GM19452 (cell line): Measurements from ENCODE around the gene CENPP.
"Not testable (repeated sequence)": the region's sequence is repeated elsewhere in the genome, so short reads cannot be mapped to it uniquely, and the experiment has no call there.

Experiments
- ATAC-seq: cut with Tn5 transposase; IDR thresholded peaks from one replicate; pipeline ENCODE4 v1.9.1; 2021; ENCODE audit not compliant: unreplicated experiment

CENPP gene

DNA sequence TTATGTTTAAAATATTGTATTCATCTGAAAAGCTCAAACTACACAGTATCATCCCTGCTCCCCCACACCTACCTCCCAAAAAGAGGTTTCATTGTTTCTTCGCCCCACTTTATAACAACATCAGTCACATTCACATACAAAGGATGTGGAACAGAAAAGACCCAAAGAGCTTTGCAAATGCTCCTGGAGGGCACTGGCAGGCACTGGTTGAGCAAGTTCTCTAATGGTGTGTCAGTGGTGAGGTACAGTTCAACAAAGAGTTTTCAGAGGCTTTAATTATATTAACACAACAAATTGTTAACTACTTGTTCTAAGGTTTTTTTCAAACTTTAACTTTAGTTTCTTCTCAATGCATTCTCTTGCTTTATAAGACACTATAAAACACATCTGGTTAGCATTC, 264.2 kb downstream of the CENPP start:
- ATAC-seq, result no peak

DNA sequence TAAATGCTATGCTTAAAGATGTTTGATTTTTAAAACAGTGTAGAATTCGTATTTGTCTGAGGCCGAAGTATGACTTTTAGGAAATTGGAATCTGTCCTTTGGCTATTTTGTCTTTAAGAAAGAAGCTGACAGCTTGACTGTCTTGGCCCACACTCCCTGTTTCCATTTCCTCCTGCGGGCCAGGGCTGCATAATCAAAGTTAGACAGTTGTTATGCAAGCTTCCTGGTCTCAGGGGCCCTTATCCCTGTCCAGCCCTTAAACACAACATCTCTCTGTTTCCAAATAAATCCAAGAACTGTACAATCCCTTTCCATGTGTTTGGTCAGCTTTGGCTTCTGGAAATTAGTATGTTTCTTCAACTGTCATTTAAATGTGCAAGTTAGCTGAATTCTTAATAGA, 264.6 kb downstream of the CENPP start:
- ATAC-seq, result no peak

DNA sequence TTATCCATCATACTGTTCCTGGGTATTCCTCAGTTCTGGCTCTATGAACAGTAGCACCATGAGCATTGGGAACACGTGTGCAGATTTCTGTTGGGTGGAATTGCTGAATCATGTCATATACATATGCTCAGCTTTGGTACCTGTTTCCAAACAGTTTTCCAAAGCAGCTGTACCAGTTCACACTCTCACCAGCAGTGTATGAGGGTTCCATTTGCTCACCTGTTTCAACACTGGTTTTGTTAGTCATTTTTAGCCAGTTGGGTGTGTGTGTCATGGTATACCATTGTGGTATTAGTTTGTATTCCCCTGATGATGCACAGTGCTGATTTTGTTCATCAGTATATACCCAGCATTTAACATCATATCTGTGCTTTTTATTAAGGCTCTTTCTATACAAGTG, 266.8 kb downstream of the CENPP start:
- ATAC-seq, result no peak

DNA sequence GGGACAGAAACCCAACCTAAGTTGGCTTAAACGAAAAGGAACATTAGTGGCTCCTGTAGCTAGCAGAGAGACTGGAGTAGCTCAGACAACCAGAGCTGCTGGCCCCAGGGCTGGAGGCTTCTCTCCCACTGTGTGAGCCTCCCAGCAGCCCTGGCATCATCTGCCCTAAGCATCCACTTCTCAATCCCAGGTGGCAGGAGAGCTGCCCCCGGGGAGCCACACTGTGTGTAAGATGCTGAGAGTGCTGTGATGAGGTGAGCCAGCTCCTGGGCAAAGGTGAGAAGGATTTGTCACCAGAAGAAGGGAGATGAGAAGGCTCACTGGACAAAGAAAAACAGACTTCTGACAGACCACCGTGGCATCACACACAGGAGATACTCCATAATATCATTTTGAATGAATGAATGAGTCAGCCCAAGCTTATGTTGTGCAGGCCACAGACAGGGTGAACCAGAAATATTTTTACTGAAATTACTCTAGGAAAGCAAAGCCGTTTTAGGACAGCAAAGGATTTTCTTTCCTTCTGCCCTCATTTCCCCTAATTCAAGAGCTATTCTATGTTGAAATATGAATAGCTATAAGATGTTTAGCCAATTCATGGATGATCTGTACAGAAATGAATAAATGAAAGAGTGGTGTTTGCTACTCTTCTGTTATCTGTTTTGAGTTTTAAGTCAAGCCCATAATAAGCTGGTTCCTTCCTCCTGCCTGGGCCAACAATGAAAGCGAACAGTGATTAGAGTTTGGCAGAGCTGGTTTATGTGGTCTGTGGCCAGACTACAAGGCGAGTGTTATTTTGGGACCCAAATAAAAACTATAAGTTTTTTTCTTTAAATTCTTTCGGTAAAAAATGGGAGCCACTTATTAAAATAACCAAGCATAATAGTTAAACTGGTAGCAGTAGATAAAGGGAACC, 267.5 kb downstream of the CENPP start:
- no peak for ATAC-seq

DNA sequence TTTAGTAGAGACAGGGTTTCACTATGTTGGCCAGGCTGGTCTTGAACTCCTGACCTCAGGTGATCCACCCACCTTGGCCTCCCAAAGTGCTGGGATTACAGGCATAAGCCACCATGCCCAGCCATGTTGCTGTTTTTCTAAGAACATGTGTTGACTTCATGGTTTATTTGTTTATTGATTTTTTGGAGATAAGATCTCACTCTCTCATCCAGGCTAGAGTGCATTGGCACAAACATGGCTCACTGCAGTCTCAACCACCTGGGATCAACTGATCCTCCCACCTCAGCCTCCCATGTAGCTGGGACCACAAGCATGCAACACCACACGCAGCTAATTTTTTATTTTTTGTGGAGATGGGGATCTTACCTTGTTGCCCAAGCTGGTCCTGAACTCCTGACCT, 269.3 kb downstream of the CENPP start:
- not testable (repeated sequence) for ATAC-seq

DNA sequence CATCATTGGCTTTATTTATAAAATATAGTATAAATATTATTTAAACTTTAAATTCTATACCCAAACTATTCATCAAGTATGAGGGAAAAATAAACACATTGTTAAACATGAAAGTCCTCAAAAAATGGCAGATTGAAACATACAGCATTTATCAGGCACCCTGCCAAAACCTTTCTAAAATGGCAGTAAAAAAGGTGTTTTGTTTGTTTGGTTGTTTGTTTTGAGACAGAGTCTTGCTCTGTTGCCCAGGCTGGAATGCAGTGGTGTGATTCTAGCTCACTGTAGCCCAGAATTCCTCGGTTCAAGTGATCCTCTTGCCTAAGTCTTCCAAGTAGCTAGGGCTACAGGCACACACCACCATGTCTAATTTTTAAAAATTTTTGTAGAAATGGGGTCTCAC, 270.2 kb downstream of the CENPP start:
- no peak for ATAC-seq

DNA sequence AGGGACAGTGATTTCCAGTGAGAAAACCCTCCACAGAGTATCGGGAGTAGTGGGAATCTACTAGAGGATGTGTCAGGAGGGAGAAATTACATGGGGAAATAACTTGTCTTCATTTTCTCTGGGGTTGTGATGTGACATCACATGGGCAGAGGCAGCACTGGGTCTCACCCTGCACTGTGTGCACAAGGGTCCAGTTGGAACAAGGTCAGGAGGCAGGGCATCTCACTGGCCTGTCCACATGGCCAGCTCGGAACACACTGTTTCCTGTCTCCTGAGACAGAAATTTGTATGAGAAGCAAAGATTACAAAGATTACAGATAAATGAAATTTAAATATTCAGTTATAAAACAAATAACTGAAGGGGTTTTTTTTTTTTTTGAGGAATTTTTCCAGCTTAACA, 272.6 kb downstream of the CENPP start:
- no peak for ATAC-seq

DNA sequence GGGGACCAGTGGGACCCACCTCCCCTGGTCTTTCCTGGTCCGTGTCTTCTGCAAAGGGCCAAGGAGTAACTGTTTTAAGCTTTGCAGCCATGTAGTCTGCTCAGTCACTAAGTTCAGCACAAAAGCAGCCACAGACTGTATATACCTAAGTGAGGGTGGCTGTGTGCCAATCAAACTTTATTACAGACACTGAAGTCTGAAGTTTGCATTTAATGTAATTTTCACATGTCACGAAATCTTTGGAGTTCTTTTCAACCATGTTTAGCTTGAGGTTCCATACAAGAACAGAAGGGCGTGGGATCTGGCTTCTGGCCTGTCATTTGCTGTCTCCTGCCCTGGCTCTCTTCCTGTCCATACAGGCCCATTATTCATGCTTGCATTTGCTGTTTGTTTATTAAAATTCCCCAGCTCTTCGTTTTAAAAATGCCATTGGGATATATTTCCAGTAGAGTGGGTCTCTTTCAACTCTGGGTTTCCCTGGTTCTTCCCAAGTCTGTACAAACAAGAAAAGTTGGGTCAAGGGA, 274.2 kb downstream of the CENPP start:
- no peak for ATAC-seq

DNA sequence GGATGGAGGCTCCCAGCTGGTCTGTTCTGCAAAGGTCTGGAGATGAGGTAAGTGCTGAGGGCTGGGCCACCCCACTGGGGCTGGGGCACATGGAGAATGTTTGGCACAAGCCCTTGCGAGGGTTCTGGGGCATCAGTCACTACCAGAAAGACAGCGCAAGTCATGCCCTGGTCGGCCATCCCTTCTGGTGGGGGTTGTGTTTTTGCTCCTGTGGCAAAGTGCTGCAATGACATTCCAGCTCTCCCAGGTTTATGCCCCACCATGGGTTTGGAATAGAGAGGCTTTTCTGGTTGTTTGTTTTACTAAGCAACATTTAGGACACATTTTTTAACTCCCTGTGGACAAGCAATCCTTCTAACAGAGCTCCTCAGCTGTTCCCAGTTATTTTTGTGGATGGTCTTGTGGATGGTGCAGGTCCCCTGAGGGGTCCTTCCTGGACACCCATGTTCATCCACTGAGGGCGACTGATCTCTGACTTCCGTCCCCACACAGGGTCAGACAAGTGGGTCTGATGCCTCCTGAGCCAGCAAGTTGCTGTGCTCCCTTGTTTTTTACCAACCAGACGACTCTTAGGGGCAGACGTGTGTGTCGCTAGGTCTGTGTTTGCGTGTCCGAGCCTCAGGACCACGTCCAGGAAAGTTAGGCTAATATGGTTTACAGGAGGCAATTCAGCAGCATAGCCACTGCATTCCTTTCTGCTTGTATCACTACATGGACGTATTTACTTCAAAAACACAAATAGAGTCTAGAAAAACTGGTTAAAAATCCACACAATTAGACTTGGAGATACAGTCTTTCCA, 274.9 kb downstream of the CENPP start:
- no peak for ATAC-seq

DNA sequence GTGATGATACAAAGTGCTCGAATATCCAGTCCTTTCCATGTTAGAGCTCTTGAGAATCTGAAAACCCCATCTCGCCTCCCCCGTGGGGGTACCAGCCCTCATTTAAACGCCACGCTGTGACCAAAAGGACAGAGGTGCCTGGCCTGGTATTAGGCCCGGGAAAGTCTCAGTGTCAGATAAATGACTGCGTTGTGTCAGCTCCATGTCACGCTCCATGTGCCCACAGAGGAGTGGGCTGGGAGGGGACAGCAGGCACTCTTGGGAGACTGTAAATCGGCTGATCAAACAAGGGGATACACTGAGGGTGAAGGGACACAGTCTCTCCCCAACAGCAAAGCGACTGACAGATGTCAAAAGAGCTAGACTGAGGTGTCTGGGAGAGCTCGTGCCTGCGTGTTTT, 275.7 kb downstream of the CENPP start:
- no peak for ATAC-seq

DNA sequence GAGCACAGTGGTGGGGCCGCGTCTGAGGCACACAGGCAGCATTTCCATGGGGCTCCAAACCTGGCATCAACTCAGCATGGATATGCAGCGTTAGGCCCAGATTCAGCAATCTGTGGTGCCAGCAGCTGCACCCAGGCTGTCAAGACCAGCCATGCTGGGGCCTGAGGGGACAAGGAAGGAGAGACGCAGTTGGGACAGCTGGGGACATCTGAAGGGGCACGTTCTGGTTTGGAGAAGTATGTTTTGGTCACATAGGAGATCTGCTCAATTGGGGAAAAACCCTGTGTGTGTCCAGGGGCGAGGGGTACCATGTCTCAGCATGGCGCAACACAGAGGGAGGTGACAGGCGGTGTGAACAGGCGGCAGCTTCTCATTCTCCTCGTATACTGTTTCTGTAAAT, 276.7 kb downstream of the CENPP start:
- ATAC-seq, result no peak

DNA sequence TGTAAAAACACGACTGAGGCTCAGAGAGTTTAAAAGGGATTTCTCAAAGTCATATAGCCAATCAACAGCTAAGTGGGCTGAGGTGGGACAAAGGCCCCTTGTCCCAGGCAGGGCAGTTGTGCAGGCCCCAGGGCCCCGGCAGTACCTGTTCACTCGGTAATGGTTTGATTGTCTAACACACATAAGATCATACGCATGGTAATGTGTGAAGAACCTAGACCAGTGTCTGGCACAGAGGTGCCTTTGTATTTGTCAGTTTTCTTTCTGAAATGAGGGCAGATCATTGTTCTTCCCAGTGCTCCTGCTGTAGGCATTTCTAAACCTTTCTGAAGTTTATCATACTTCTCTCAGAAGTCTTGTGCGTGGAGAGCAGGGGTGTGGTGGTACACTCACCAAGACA, 277.3 kb downstream of the CENPP start:
- ATAC-seq, result no peak

DNA sequence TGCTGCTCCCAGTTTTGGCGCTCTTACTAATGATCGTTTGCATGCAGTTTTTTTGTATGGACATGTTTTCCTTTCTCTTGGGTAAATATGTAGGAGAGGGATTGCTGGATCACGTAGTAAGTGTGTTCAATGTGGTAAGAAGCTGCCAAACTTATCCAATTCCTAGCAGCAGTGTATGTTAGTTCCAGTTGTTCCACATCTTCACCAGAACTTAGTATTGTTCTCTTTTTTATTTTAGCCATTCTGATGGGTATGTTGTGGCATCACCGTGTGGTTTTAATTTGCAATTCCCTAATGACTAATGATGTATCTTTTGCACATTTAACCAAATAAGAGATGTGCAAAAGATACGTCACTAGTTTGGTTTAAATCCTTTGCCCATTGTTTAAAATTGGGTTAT, 278.2 kb downstream of the CENPP start:
- ATAC-seq, result no peak

DNA sequence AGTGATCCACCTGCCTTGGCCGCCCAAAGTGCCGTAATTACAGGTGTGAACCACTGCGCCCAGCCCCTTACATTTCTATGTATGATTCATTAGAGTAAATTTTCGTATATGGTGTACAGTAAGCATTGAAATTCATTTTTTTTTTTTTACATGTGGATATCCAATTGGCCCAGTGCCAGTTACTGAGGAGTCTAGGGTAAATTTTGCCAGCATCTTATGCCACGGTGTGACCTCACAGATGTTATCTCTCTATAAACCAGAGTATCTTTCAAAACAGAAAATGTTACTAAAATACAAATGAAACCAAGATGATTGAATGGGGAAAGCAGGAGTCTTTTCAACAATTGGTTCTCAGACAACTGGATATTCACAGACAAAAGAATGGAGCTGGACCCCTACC, 279.5 kb downstream of the CENPP start:
- no peak for ATAC-seq

DNA sequence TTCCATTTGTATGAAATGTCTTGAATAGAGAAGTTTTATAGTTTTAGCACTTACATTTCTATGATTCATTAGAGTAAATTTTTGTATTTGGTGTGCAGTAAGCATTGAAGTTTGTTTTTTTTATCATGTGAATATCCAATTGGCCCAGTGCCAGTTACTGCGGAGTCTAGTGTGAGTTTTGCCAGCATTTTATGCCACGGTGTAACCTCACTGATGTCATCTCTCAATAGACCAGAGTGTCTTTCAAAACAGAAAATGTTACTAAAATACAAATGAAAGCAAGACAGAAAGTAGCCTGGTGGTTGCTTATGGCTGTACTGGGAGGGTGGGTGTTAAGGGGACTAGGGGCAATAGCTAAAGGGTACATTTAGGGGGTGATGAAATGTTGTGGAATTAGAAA, 281.3 kb downstream of the CENPP start:
- ATAC-seq, result no peak

DNA sequence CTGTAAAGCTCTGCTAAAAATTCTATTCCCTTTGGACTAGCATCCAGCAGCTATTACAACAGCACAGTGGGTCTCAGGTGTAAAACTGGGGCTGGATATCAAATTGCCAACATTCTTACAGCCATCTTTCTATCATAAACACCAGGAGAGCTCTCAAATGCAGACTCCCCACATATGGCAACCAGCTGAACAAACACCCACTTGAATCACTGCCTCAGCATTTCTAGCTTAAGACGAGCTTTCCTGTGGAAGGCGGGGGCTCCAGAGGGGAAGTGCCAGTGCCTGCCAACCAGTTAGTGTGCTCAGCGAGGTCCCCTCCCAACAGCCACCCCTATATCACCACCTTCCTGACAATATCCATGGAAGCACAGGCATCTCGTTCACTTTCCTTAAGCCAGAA, 282.0 kb downstream of the CENPP start:
- ATAC-seq, result no peak

DNA sequence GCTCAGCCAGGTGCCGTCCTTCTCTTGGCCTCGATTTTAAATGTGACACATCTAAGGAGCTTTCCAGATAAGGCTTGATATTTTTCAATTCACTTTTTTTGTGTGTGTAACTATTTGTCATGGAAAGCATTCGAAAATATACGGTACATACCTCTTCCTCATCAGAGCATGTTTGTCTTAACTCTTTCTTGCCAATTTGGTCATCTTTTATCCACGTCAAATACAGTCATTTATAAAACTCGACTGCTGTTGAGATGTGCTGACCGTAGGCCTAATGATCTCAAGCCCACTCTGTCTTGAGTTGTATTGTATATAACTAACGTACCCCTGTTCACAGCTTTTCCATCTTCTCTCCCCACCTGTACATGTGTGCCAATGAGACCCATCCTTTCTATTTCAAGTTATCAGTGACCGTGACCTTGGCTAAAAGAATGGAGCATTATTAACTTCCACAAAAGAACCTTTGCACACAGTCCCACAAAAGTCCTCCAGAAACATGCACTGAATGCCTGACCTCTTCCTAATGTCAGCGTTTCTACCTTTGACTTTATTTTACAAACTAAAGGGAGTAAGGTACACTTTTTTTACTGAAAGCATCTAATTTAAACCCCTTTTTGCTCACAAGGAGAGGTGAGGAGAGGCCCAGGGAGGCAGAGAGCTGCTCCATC, 282.6 kb downstream of the CENPP start:
- ATAC-seq, result no peak

DNA sequence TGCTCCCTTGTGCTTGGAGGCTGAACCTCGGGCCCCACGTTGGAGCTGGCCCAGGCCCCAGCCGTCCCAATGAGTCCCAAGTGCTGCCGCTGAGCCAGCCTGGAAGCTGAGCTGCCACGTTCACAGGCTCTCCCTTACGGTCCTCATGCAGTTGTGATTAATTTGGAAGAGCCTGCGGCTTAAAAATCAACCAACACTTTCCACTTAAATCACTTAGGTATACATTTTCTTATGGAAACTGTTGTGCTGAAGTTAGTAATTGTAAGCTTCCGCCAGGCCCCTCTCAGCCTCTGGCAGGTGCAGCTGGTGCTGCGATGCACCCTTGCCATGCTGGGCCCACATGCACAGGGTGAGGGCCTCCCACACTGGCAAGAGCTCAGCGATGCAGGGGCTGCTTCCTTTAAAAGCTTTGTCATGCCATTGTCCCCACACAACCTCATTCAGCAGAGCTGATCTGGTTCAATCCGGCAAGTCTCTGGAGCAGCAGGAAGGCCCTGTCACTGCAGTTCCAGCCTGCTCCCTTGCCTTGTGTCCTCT, 283.2 kb downstream of the CENPP start:
- no peak for ATAC-seq

DNA sequence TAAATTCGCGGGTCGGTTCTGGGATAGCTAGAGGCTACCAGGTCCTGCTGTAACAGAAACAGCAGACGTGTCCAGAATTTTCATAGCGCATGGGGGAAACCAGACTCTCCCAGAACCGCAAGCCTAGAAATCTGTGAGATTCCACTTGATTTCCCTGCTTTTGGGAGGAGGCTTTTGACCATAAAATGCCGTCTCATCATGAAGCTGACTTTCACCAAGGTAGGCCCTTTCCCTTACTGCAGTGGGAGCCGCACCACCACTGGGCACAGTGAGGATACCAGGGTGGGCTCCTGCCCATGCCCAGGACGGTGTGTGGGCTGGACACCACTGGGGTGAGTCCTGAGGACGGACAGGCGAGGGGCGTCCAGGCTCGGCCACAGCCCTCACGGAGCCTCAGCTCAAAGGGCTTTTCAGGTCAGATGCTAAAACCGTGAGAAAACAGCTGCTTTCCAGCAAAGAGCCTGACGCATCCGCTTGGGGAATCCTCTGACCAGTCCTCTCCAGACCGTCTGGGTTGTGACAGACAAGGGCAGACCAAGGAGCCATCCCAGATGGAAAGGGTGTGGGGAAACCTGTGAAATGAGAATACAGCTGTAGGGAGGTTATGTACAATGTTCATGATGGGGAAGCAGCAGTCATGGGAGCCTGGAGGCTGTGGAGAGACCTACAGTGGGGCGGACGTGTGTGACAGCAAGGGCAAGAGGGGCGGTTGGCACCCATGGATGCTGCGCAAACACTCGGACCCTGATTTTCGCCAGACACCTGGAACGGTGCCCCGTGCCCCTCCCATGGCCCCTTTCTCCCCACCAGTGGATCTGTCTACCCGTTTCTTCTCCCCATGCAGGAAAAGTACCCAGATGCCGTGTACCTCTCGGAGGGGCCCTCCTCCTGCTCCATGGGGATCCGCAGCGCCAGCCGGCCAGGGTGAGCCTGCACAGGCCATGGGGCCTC, 285.0 kb downstream of the CENPP start:
- no peak for ATAC-seq

DNA sequence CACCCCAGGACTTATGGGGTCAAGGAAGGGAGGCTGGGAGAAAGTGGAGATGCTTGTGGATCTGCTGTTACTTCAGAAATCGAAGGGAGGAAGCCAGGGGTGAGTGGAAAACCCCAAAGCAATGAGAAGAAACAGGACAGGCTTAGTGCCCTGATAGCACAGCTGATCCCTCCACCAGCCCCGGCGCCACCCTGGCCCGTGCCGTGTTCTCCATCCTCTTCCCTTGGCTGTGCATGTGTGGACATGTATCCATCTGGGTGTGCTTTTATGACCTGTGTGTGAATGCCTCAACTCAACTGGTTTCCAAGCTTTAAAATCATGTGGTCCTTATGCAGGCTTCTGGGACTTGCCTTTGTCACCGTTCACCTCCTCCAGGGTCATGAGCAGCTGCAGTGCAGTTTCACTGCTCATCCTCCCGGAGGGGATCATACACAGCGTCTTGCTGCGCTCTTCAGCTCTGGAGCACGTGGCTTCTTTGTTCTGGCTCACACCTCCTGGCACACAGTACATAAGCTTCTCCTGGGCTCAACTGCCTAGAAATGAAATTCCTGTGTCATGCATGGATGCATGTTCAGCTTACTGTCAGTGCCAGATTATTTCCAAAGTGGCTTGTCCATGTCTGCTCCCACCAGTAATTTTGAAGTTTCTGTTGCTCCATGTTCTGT, 286.0 kb downstream of the CENPP start:
- no peak for ATAC-seq
